H1 (cell line): ENCODE results near the gene BMP4. TPM values are rescaled to one million over a fixed set of nuclear protein-coding genes. Genes with fewer than 3 reads are reported as not detected.

ENCODE experiments used
- CTCF ChIA-PET: fragments of 300-600 bp; sonication (Branson Sonifier 250); formaldehyde crosslinking; loops from one replicate; lab custom pipeline; 2021; ENCODE audit not compliant: partially characterized antibody; lab: Charles Lee
- POLR2A ChIA-PET: fragments of 300-600 bp; sonication (Branson Sonifier 250); formaldehyde crosslinking; loops from one replicate; lab custom pipeline; 2021; ENCODE audit warnings: inconsistent platforms; ENCODE audit not compliant: partially characterized antibody; lab: Charles Lee
- DNase-seq, 2 experiments: peaks; one replicate each; pipeline versions ENCODE4 v3.0.0 to v3.0.0-alpha.2; 2010 to 2022; ENCODE audit warnings: low spot score in 2 of 2, low read depth in 1 of 2, mixed read lengths in 1 of 2
- FAIRE-seq: peaks from 2 replicates; lab custom pipeline; 2011; peaks lifted over from hg19 to GRCh38; lab: Jason Lieb, UNC
- H2AFZ ChIP-seq: 2 replicates; pipeline ENCODE4 v1.8.1; 2012; ENCODE audit warnings: low read length, inconsistent platforms
- H2AK5ac ChIP-seq: 2 replicates; pipeline ENCODE4 v1.6.1; 2013; ENCODE audit warnings: low read depth, low read length
- H2BK120ac ChIP-seq: replicated peaks from 2 replicates; pipeline ENCODE3; 2013; ENCODE audit warnings: low read depth, low read length, inconsistent platforms
- H2BK12ac ChIP-seq: 2 replicates; pipeline ENCODE4 v1.6.1; 2013; ENCODE audit warnings: low read depth, low read length
- H2BK15ac ChIP-seq: 2 replicates; pipeline ENCODE4 v1.6.1; 2013; ENCODE audit warnings: low read length
- H2BK20ac ChIP-seq: 2 replicates; pipeline ENCODE4 v1.6.1; 2013; ENCODE audit warnings: low read length
- H2BK5ac ChIP-seq: 2 replicates; pipeline ENCODE4 v1.6.1; 2013; ENCODE audit warnings: low read depth, low read length
- H3K14ac ChIP-seq: 2 replicates; pipeline ENCODE4 v1.6.1; 2013; ENCODE audit warnings: inconsistent platforms; ENCODE audit not compliant: insufficient read length
- H3K18ac ChIP-seq: 2 replicates; pipeline ENCODE4 v1.6.1; 2013; ENCODE audit warnings: low read length; ENCODE audit errors: extremely low read depth
- H3K23ac ChIP-seq: 2 replicates; pipeline ENCODE4 v1.6.1; 2013; ENCODE audit warnings: inconsistent platforms; ENCODE audit not compliant: insufficient read length
- H3K23me2 ChIP-seq: 2 replicates; pipeline ENCODE4 v1.6.1; 2013; ENCODE audit warnings: low read depth, low read length
- H3K27ac ChIP-seq: 2 replicates; pipeline ENCODE4 v1.6.1; 2011; ENCODE audit warnings: low read depth, low read length, inconsistent platforms
- H3K27me3 ChIP-seq, 4 experiments: replicated peaks in 1 of 4; 1 replicate in 1 of 4; 2 replicates in 3 of 4; pipeline versions ENCODE4 v1.6.1 to v1.8.1; 2011 to 2013; ENCODE audit warnings: low read length in 3 of 4, mild to moderate bottlenecking in 3 of 4, inconsistent platforms in 2 of 4, mixed read lengths in 2 of 4, moderate library complexity in 1 of 4; ENCODE audit not compliant: control insufficient read depth in 3 of 4, insufficient read depth in 3 of 4; ENCODE audit errors: extremely low read depth in 1 of 4
- H3K36me3 ChIP-seq, 4 experiments: 2 replicates each; pipeline versions ENCODE4 v1.6.1 to v1.8.1; 2011 to 2013; ENCODE audit warnings: mild to moderate bottlenecking in 4 of 4, low read length in 3 of 4, moderate library complexity in 2 of 4, control low read depth in 1 of 4, inconsistent platforms in 1 of 4; ENCODE audit not compliant: insufficient read depth in 4 of 4, control insufficient read depth in 2 of 4
- H3K4ac ChIP-seq: replicated peaks from 2 replicates; pipeline ENCODE3; 2013; ENCODE audit warnings: low read length, low read depth, mixed read lengths, inconsistent platforms; ENCODE audit not compliant: insufficient read length
- H3K4me1 ChIP-seq, 4 experiments: replicated peaks in 1 of 4; 1 replicate in 1 of 4; 2 replicates in 3 of 4; pipeline versions ENCODE4 v1.6.1 to v1.8.1; 2011 to 2013; ENCODE audit warnings: low read length in 3 of 4, inconsistent platforms in 2 of 4, mixed read lengths in 1 of 4; ENCODE audit not compliant: insufficient read depth in 4 of 4, control insufficient read depth in 3 of 4
- H3K4me2 ChIP-seq, 2 experiments: 2 replicates each; pipeline versions ENCODE4 v1.6.1 to v1.8.1; 2011 to 2013; ENCODE audit warnings: low read depth in 2 of 2, low read length in 2 of 2, control low read depth in 1 of 2, inconsistent platforms in 1 of 2, mild to moderate bottlenecking in 1 of 2; ENCODE audit not compliant: insufficient read depth in 1 of 2
- H3K4me3 ChIP-seq, 4 experiments: fragments of 200-600, 300-600 bp in 1 of 4; sonication (generic), shearing (Covaris generic), sonication (Bioruptor Twin) in 1 of 4; 2 replicates each; pipeline versions ENCODE4 v1.5.1 to v1.8.1; 2011 to 2016; ENCODE audit warnings: low read length in 4 of 4, low read depth in 3 of 4, control low read depth in 2 of 4, inconsistent platforms in 2 of 4, mild to moderate bottlenecking in 2 of 4, mixed read lengths in 1 of 4, moderate library complexity in 1 of 4; ENCODE audit not compliant: insufficient read depth in 2 of 4; ENCODE audit errors: extremely low read depth in 1 of 4
- H3K56ac ChIP-seq: replicated peaks from 2 replicates; pipeline ENCODE3; 2013; ENCODE audit warnings: low read depth, mild to moderate bottlenecking, mixed read lengths, low read length, inconsistent platforms; ENCODE audit not compliant: insufficient read length
- H3K79me1 ChIP-seq: 2 replicates; pipeline ENCODE4 v1.6.1; 2013; ENCODE audit warnings: low read depth, low read length, control low read depth
- H3K79me2 ChIP-seq, 2 experiments: 2 replicates each; pipeline versions ENCODE4 v1.6.1 to v1.8.1; 2012 to 2013; ENCODE audit warnings: low read length in 2 of 2, mild to moderate bottlenecking in 2 of 2, inconsistent platforms in 1 of 2; ENCODE audit not compliant: insufficient read depth in 2 of 2, control insufficient read depth in 1 of 2
- H3K9ac ChIP-seq, 4 experiments: replicated peaks in 1 of 4; 1 replicate in 1 of 4; 2 replicates in 3 of 4; pipeline versions ENCODE4 v1.6.1 to v1.8.1; 2011 to 2013; ENCODE audit warnings: low read depth in 3 of 4, low read length in 3 of 4, control low read depth in 2 of 4, mild to moderate bottlenecking in 2 of 4, moderate library complexity in 2 of 4, inconsistent platforms in 1 of 4; ENCODE audit errors: extremely low read depth in 1 of 4
- H3K9me3 ChIP-seq, 2 experiments: 2 replicates each; pipeline versions ENCODE4 v1.6.1 to v1.8.1; 2012 to 2013; ENCODE audit warnings: mild to moderate bottlenecking in 2 of 2, moderate library complexity in 2 of 2, control low read depth in 1 of 2, inconsistent platforms in 1 of 2, low read depth in 1 of 2, low read length in 1 of 2, mixed read lengths in 1 of 2; ENCODE audit not compliant: insufficient read depth in 2 of 2
- H4K20me1 ChIP-seq, 2 experiments: replicated peaks in 1 of 2; 2 replicates each; pipeline versions ENCODE3 to v1.8.1; 2011 to 2013; ENCODE audit warnings: inconsistent platforms in 2 of 2, low read length in 2 of 2, mild to moderate bottlenecking in 1 of 2; ENCODE audit not compliant: insufficient read depth in 2 of 2, control insufficient read depth in 1 of 2
- H4K5ac ChIP-seq: 2 replicates; pipeline ENCODE4 v1.6.1; 2013; ENCODE audit warnings: low read length, low read depth, mixed read lengths, inconsistent platforms; ENCODE audit not compliant: insufficient read length
- H4K8ac ChIP-seq: 2 replicates; pipeline ENCODE4 v1.8.0; 2013; ENCODE audit warnings: mild to moderate bottlenecking, moderate library complexity, low read length, inconsistent platforms; ENCODE audit not compliant: insufficient read depth; ENCODE audit errors: extremely low read depth
- H4K91ac ChIP-seq: replicated peaks from 2 replicates; pipeline ENCODE3; 2013; ENCODE audit warnings: low read length, mixed read lengths, inconsistent platforms; ENCODE audit not compliant: insufficient read length
- WGBS, 2 experiments: shearing (Covaris generic) in 1 of 2; methylation state at CpG; one replicate each; pipeline versions ENCODE4 v1.1.6 to v1.1.7; 2013 to 2015; ENCODE audit warnings: low lambda C conversion rate in 2 of 2, mixed read lengths in 2 of 2, inconsistent platforms in 1 of 2, low coverage in 1 of 2, missing lambda C conversion rate in 1 of 2; ENCODE audit not compliant: insufficient replicate concordance in 2 of 2, insufficient coverage in 1 of 2, insufficient read length in 1 of 2; ENCODE audit errors: extremely low coverage in 1 of 2, missing lambda C conversion rate in 1 of 2; 5-methylcytosine and 5-hydroxymethylcytosine counted together
- polyA plus RNA-seq, 7 experiments: library from polyadenylated mRNA; depleted of rRNA in 3 of 7; stranded (reverse) in 5 of 7; unstranded in 2 of 7; fragments of >200 nt in 5 of 7; fragments of 200-250 nt in 2 of 7; gene quantifications; 1 replicate in 5 of 7; 2 replicates in 1 of 7; 4 replicates in 1 of 7; pipeline versions ENCODE4 v1.2.1 to v1.2.3, GENCODE V29; 2011 to 2013; ENCODE audit warnings: missing spikeins in 2 of 7, mixed read lengths in 2 of 7
- total RNA-seq: library from RNA; stranded (reverse); fragmentation: NEBNext Ultra II Directional; extraction: Animal tissue kit (Norgen Biotek cat#: 25700); gene quantifications from 2 replicates; pipeline ENCODE4 v1.2.1, GENCODE V29; 2021
- TF ChIP-seq, protein P1 (sequence below), 3 experiments: IDR thresholded peaks; 1 replicate in 2 of 3; 2 replicates in 1 of 3; pipeline versions ENCODE4 v1.5.1 to v1.6.1; 2011; ENCODE audit warnings: low read length in 3 of 3, mild to moderate bottlenecking in 3 of 3, inconsistent platforms in 2 of 3, low read depth in 1 of 3, moderate library complexity in 1 of 3; ENCODE audit not compliant: insufficient read depth in 1 of 3; ENCODE audit errors: control extremely low read depth in 1 of 3

The BMP4 gene
- total and polyA plus RNA-seq, 2 of the 8 experiments (the other 6 are each of a cell fraction or from before 2014, with no cell fraction given): 2.3 to 5.4 TPM

DNA sequence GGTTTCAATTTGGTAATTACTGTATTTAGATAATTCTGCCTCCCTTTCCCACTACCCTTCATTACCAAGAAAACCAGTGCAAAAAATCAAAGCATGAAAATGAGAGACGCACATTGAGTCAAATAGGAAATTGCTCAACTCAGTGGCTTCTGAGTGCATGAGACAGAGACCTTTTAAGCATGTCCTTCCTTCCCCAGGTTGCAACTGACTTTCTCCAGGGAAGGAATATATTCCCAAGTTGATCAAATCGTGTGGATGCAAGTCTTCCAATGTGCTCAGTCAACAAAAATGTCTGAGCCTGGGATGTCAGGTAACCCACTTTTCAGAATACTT lies 12.9 kb downstream of the BMP4 start:
- Histone ChIP-seq H2BK12ac (peak overlapping the region; percentile 78), H2BK15ac (no peak overlapping the region), H4K20me1 (no peaks in the 10 kb centered on the region), H3K23ac (no peak overlapping the region), H3K23me2 (peaks cover 8% of the 10 kb centered on the region), H4K91ac (no peak overlapping the region), H4K5ac (no peak overlapping the region), H2AFZ (no peak overlapping the region), H3K4me3 (peak overlapping the region in 1 of 4 experiments; percentile 30; a peak in 1 of 8 replicates), H3K14ac (no peak overlapping the region), H3K4me2 (peak overlapping the region; percentile 50 to 86), H3K9me3 (no peaks in the 10 kb centered on the region), H3K36me3 (no peaks in the 10 kb centered on the region), H3K9ac (no peak overlapping the region), H2BK5ac (no peak overlapping the region; the same call in 1 of the 2 replicates), H2BK20ac (no peak overlapping the region), H3K18ac (no peak overlapping the region), H4K8ac (no peak overlapping the region), H3K27ac (no peak overlapping the region), H3K4ac (no peak overlapping the region), H3K4me1 (peaks cover 3 to 24% (median 19%) of the 10 kb centered on the region in 4 experiments), H2AK5ac (peak overlapping the region; percentile 54; the same call in 1 of the 2 replicates), H3K79me2 (no peaks in the 10 kb centered on the region), H2BK120ac (no peak overlapping the region), H3K56ac (no peak overlapping the region), H3K79me1 (no peaks in the 10 kb centered on the region), H3K27me3 (peaks cover 7 to 32% (median 26%) of the 10 kb centered on the region in 4 experiments)
- WGBS, 2 experiments: 28% methylated on average over 2 of the region's 2 CpGs; no CpG with 5 or more reads in 1 of the 2 experiments
- TF ChIP-seq, protein P1, sequence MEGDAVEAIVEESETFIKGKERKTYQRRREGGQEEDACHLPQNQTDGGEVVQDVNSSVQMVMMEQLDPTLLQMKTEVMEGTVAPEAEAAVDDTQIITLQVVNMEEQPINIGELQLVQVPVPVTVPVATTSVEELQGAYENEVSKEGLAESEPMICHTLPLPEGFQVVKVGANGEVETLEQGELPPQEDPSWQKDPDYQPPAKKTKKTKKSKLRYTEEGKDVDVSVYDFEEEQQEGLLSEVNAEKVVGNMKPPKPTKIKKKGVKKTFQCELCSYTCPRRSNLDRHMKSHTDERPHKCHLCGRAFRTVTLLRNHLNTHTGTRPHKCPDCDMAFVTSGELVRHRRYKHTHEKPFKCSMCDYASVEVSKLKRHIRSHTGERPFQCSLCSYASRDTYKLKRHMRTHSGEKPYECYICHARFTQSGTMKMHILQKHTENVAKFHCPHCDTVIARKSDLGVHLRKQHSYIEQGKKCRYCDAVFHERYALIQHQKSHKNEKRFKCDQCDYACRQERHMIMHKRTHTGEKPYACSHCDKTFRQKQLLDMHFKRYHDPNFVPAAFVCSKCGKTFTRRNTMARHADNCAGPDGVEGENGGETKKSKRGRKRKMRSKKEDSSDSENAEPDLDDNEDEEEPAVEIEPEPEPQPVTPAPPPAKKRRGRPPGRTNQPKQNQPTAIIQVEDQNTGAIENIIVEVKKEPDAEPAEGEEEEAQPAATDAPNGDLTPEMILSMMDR (IDR thresholded peaks at IDR 0.05; ENCODE audit: control extremely low read depth in 1 of 3, insufficient read depth in 1 of 3, low read depth in 1 of 3, low read length in 3 of 3): no peak
- POLR2A ChIA-PET: interaction anchor here (0.6 to 3.3 kb wide), 4 partner anchors 11 to 328 kb away, joined by 3 to 29 read pairs (median 3); partner anchors contain the start of gene BMP4
- CTCF ChIA-PET: interaction anchor here (1.1 kb wide), 1 partner anchor 385 kb away, joined by 3 read pairs; no protein-coding TSS in a partner anchor
- no peak for DNase-seq
- FAIRE-seq: no peak
